Measurements from ENCODE around the gene SLC12A5.

The SLC12A5 gene

GRCh38 chr20:46006022-46006705, 22.9 kb upstream of the SLC12A5 start:
- no peak for DNase-seq (ENCODE audit: low read depth in 2 of 2)

DNA sequence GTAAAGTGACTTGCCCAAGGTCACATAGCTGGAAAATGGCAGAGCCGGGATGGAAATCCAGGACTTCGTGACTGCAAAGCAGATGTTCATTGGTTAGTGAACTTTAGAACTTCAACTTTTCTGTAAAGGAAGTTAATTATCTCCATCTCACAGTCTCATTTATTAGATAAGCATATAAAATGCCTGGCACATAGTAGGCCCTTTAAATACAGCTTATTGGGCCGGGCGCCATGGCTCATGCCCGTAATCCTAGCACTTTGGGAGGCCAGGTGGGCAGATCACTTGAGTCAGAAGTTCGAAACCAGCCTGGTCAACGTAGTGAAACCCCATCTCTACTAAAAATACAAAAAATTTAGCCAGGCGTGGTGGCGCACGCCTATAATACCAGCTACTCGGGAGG, 22.1 kb upstream of the SLC12A5 start:
- no peak for DNase-seq (ENCODE audit: low read depth in 2 of 2)

GRCh38 chr20:46007671-46008070, 21.3 kb upstream of the SLC12A5 start:
- no peak for DNase-seq (ENCODE audit: low read depth in 2 of 2)

- DNase-seq (ENCODE audit: low read depth in 2 of 2): no peak
Measured at GRCh38 chr20:46009816-46010215, 19.2 kb upstream of the SLC12A5 start.

DNA sequence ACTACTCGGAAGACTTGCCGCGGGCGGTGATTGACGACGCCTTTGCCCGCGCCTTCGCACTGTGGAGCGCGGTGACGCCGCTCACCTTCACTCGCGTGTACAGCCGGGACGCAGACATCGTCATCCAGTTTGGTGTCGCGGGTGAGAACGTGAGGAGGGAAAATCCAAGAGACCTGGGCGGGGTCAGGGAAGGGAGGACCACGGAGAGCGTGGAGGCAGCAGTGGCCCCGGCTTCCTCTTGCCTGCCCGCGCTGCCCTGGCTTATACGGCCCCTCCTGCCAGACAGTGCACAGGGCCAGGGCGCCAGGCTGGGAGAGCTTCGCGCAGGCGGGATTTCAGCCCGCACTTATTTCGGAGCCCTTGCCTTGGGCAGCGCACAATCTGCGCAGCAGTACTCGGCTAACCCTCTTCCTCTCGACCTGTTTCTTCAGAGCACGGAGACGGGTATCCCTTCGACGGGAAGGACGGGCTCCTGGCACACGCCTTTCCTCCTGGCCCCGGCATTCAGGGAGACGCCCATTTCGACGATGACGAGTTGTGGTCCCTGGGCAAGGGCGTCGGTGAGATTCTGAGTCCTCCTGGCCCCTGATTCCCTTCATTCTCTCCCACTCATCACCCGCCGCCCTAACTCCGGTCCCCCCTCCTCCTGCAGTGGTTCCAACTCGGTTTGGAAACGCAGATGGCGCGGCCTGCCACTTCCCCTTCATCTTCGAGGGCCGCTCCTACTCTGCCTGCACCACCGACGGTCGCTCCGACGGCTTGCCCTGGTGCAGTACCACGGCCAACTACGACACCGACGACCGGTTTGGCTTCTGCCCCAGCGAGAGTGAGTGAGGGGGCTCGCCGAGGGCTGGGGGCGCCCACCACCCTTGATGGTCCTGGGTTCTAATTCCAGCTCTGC, 18.3 kb upstream of the SLC12A5 start:
- no peak for DNase-seq (ENCODE audit: low read depth in 2 of 2)

- no peak for DNase-seq (ENCODE audit: low read depth in 2 of 2)
Measured at GRCh38 chr20:46011631-46012482, 17.2 kb upstream of the SLC12A5 start.

GRCh38 chr20:46012921-46013320, 16.1 kb upstream of the SLC12A5 start:
- no peak for DNase-seq (ENCODE audit: low read depth in 2 of 2)

DNA sequence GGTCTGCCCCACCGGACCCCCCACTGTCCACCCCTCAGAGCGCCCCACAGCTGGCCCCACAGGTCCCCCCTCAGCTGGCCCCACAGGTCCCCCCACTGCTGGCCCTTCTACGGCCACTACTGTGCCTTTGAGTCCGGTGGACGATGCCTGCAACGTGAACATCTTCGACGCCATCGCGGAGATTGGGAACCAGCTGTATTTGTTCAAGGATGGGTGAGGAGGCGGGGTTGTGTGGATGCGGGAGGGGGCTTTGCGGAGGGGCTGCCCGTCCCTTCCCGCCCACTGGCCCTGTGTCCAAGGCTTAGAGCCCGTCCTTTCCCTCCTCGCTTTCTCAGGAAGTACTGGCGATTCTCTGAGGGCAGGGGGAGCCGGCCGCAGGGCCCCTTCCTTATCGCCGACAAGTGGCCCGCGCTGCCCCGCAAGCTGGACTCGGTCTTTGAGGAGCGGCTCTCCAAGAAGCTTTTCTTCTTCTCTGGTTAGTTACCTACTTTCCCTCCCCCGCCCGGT, 15.6 kb upstream of the SLC12A5 start:
- no peak for DNase-seq (ENCODE audit: low read depth in 2 of 2)

DNA sequence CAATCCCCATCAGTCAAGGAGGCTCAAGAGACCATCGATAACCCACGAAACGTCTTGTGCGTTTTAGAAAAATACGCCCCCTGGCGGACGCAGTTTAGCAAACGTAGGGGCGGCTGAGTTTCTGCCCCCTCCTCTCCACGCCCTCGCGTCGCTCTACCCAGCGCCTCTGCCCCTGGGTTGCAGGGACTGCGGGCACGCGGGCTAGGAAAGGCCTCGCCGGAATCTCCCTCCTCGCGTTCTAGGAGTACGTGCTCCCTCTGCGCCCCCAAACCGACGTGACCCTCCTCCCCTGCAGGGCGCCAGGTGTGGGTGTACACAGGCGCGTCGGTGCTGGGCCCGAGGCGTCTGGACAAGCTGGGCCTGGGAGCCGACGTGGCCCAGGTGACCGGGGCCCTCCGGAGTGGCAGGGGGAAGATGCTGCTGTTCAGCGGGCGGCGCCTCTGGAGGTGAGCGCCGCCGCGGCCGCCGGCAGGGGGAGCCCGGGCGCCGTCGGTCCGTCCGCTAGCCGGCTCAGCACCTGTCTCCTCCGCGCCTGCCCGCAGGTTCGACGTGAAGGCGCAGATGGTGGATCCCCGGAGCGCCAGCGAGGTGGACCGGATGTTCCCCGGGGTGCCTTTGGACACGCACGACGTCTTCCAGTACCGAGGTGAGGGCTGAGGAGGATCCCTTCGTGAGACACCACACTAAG, 15.0 kb upstream of the SLC12A5 start:
- DNase-seq (ENCODE audit: low read depth in 2 of 2): peak in 1 of 2 experiments; percentile 65

DNA sequence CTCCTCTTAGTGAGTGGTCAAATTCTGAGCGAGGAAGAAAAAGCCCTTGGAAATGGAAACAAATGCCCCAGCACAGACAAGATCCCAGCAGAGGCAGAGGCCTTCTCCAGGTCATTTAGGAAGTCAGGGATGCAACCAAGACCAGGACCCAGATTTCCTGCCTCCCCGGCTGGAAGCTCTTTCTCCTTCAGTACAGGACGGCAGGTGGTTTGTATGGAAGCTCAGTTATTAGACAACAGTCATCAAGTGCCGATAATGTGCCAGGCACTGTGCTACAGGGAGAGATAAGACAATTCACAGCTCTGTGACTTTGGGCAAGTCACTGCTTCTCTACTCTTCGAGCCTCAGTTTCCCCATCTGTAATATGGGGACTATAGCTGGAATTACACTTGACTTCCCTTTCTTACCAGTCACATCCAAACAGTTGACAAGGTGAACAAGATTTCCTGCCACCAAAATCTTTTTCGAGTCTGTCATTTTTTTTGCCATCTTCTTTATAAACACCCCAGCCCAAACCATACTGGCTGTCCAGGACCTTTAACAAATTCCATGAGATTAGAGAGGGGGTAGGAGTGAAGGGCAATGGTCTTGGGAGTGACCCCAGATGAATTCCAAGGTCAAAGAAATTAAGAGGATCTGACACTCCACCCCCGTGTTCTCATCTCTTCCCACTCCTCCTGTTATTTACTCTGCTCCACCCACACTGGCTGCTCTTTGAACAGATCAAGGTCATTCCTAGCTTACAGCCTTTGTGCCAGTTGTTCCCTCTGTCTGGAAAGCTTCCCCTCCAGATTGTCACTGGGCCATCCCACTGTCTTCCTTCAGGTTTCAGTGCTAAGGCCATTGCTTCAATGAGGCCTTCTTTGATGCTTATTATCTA, 14.3 kb upstream of the SLC12A5 start:
- no peak for DNase-seq (ENCODE audit: low read depth in 2 of 2)

DNA sequence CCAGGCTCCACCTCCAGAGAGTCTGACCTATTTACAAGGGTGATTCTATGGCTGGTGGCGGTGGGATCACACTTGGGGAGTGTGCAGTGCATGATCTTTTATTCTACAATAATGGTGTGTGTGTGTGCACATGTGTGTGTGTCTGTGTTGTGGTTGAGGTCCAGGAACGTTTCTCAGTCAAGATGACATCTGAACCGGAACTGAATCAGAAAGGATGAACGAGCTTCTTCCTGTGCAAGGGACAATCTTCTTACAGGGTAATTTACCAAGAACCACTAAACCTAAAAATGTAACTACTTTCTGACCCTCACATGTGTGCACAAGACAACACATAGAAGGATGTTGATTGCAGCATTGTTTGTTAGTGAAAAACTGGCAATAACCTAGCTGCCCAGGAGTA, 11.7 kb upstream of the SLC12A5 start:
- DNase-seq (ENCODE audit: low read depth in 2 of 2): no peak

- DNase-seq (ENCODE audit: low read depth in 2 of 2): no peak
Measured at GRCh38 chr20:46018112-46018511, 10.9 kb upstream of the SLC12A5 start.

GRCh38 chr20:46018611-46019010, 10.4 kb upstream of the SLC12A5 start:
- DNase-seq (ENCODE audit: low read depth in 2 of 2): no peak

GRCh38 chr20:46020555-46020954, 8.5 kb upstream of the SLC12A5 start:
- no peak for DNase-seq (ENCODE audit: low read depth in 2 of 2)

GRCh38 chr20:46021361-46022359, 7.4 kb upstream of the SLC12A5 start:
- peak; percentile 14 to 48 for DNase-seq (ENCODE audit: low read depth in 2 of 2)

DNA sequence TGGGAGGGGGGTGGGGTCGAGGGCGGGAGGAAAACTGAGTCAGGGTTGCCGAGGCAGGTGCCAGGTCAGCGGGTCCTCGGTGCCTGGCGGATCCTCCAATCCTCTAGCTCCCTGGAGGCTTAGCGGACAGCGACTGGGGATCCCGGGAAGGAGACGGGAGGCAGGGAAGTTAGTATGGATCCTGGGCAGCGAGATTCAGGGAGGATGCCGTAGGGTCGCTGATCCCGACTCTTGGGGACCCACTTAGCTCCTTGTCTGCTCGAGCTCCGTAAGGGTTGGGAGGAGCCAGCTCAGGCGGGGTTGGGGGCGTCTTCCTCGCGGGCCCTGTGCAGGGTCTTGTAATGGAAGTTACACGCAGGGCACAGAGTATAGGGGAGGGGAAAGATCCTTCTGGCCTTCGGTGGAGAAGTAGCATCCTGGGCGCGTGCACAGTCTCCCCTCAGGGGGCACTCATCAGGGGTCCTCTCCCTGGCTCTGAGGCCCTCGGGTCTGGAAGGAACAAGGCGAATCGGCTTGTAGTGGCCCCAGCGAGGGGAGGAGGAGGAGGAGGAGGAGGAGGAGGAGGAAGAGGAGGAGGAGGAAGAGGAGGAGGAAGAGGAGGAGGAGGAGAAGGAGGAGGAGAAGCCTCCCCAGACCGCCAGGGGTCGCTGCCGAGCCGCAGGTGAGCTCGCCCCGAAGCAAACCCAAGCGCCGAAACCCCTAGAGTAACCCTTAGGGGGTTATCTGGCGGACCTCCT, 6.4 kb upstream of the SLC12A5 start:
- peak; percentile 50 to 74 for DNase-seq (ENCODE audit: low read depth in 2 of 2)

- no peak for DNase-seq (ENCODE audit: low read depth in 2 of 2)
Measured at GRCh38 chr20:46023148-46023484, 5.9 kb upstream of the SLC12A5 start.

DNA sequence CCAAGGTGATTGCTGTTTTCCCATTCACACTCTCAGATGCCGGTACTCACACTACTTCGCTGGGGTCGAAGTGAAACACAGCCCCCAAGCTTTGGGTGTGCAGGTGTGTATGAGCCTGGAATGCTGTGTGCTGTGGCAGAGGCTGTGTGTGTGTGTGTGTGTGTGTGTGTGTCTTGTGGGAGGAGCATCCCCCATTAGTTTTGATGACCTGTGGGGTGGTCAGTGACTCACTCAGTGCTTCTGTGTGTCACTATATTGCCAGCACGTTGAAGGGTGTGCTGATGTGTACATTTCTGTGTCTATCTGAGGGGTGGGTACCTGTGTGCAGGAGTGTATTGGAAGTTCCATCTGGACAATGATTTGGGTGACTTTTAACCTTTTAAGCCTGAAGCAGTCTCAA, 5.0 kb upstream of the SLC12A5 start:
- no peak for DNase-seq (ENCODE audit: low read depth in 2 of 2)

DNA sequence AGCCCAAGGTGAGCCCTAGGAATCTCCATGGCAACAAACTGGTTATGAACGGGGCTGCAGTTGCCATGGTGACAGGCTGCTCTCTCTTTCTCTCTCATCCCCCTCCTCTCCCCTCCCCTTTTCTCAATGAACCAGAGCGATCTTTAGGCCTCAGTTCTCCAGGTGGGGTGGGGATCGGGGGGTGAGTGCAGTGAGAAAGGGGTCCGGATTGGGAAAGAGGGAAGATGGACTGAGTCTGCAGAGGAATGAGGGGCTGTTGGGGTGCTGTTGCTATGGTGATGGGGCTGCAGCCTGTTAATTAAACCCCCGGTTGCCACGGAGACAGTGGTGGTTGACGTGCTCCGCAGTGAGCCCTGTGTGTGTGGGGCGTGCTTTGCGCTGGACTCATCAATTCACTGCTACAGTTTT, 3.6 kb upstream of the SLC12A5 start:
- DNase-seq (ENCODE audit: low read depth in 2 of 2): no peak

Data from stimulated activated CD4-positive, alpha-beta T cell treated with anti-CD3 and anti-CD28 coated beads, Interleukin-12 subunit alpha, Interleukin-12 subunit beta, amount 100 ng/mL, for 24 hours (primary cell).